ENCODE data around the gene ZDHHC1.

GRCh38 chr16:67462279-67462655, 46.0 kb upstream of the ZDHHC1 start:
- TF ChIP-seq CTCF (IDR thresholded peaks at IDR 0.05) = no peak
- TF ChIP-seq POLR2A (IDR thresholded peaks at IDR 0.05) = no peak

Data from gastroesophageal sphincter (tissue), 3 donors.